Mesendoderm (in vitro differentiated cells): Measurements from ENCODE around the gene CSTPP1.

Source experiments
- DNase-seq: peaks from one replicate; pipeline ENCODE4 v3.0.0; 2013
- H2AK5ac ChIP-seq: 2 replicates; pipeline ENCODE4 v1.6.1; 2013; ENCODE audit warnings: low read length, inconsistent platforms
- H2BK120ac ChIP-seq: 2 replicates; pipeline ENCODE4 v1.6.1; 2013; ENCODE audit warnings: low read depth, mild to moderate bottlenecking, low read length, moderate library complexity, mixed read lengths
- H2BK15ac ChIP-seq: replicated peaks from 2 replicates; pipeline ENCODE4 v1.6.1; 2013; ENCODE audit warnings: low read depth, mild to moderate bottlenecking, moderate library complexity
- H2BK5ac ChIP-seq: 2 replicates; pipeline ENCODE4 v1.6.1; 2013; ENCODE audit warnings: low read length, inconsistent platforms
- H3K18ac ChIP-seq: 2 replicates; pipeline ENCODE4 v1.6.1; 2013; ENCODE audit warnings: mild to moderate bottlenecking, low read length, mixed read lengths
- H3K23ac ChIP-seq: one replicate; pipeline ENCODE4 v1.6.1; 2013; ENCODE audit warnings: low read length
- H3K27ac ChIP-seq: 2 replicates; pipeline ENCODE4 v1.5.1; 2013; ENCODE audit warnings: low read depth, mild to moderate bottlenecking, inconsistent platforms, low read length, moderate library complexity
- H3K27me3 ChIP-seq: 2 replicates; pipeline ENCODE4 v1.6.1; 2013; ENCODE audit warnings: low read length, control low read depth, mild to moderate bottlenecking, inconsistent platforms; ENCODE audit not compliant: insufficient read depth, poor library complexity
- H3K36me3 ChIP-seq: 2 replicates; pipeline ENCODE4 v1.6.1; 2013; ENCODE audit warnings: low read length, inconsistent platforms; ENCODE audit not compliant: control insufficient read depth, insufficient read depth
- H3K4ac ChIP-seq: one replicate; pipeline ENCODE4 v1.6.1; 2013; ENCODE audit warnings: low read depth, mild to moderate bottlenecking, low read length, moderate library complexity
- H3K4me1 ChIP-seq: 2 replicates; pipeline ENCODE4 v1.6.1; 2013; ENCODE audit warnings: low read depth, low read length, inconsistent platforms; ENCODE audit not compliant: control insufficient read depth
- H3K4me2 ChIP-seq: 2 replicates; pipeline ENCODE4 v1.6.1; 2013; ENCODE audit warnings: low read length
- H3K4me3 ChIP-seq: 2 replicates; pipeline ENCODE4 v1.5.1; 2013; ENCODE audit warnings: mild to moderate bottlenecking, low read length
- H3K56ac ChIP-seq: one replicate; pipeline ENCODE4 v1.6.1; 2013; ENCODE audit warnings: low read length
- H3K79me1 ChIP-seq: 2 replicates; pipeline ENCODE4 v1.6.1; 2013; ENCODE audit warnings: low read length, inconsistent platforms
- H3K79me2 ChIP-seq: 2 replicates; pipeline ENCODE4 v1.6.1; 2013; ENCODE audit warnings: mild to moderate bottlenecking, low read length; ENCODE audit not compliant: control insufficient read depth, insufficient read depth
- H3K9ac ChIP-seq: 2 replicates; pipeline ENCODE4 v1.6.1; 2013; ENCODE audit warnings: low read length, inconsistent platforms
- H4K5ac ChIP-seq: one replicate; pipeline ENCODE4 v1.6.1; 2013; ENCODE audit warnings: low read length
- H4K8ac ChIP-seq: one replicate; pipeline ENCODE4 v1.6.1; 2013; ENCODE audit warnings: low read depth, mild to moderate bottlenecking, control low read depth, low read length, moderate library complexity
- WGBS: extraction: QIAGEN DNeasy Blood & Tissue Kit; methylation state at CpG from one replicate; pipeline ENCODE4 v1.1.7; 2013; ENCODE audit warnings: low lambda C conversion rate, missing lambda C conversion rate; ENCODE audit not compliant: insufficient coverage; ENCODE audit errors: extremely low coverage; 5-methylcytosine and 5-hydroxymethylcytosine counted together

Gene CSTPP1

DNA sequence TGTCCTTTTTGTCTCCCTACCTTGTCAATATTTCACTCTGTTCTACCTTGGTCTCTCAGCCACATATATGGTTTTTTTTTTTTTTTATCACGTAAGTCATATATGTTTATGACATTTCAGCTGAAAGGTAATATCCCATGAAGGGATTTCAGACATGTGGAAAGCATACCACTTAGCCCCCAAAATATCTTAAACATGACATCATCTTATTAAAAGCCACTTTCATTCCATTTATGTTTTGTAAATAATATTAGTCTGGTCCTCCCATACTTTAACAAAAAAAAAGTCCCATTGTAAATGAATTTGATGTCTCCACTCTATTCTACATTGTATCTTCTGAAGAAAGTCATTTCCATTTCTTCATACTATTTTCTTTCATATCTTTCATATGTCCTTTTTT is 85.4 kb downstream of the CSTPP1 start:
- no peak overlapping the region for H3K23ac ChIP-seq
- no peak overlapping the region for H3K27ac ChIP-seq
- no CpG with 5 or more reads among the region's 1 CpG for WGBS
- H3K4me2 ChIP-seq, result no peak overlapping the region
- no peak overlapping the region for H3K18ac ChIP-seq
- H4K5ac ChIP-seq, result no peak overlapping the region
- no peak overlapping the region for H3K56ac ChIP-seq
- H3K9ac ChIP-seq, result no peak overlapping the region
- no peaks in the 10 kb centered on the region for H3K79me2 ChIP-seq
- no peak for DNase-seq
- no peak overlapping the region for H4K8ac ChIP-seq
- no peaks in the 10 kb centered on the region for H3K79me1 ChIP-seq
- H3K4me3 ChIP-seq, result no peak overlapping the region
- H3K36me3 ChIP-seq, result no peaks in the 10 kb centered on the region
- H2BK15ac ChIP-seq, result no peak overlapping the region
- H2BK5ac ChIP-seq, result no peak overlapping the region
- peaks cover 3% of the 10 kb centered on the region for H3K4me1 ChIP-seq
- H2BK120ac ChIP-seq, result no peak overlapping the region
- no peak overlapping the region for H2AK5ac ChIP-seq
- H3K27me3 ChIP-seq, result no peaks in the 10 kb centered on the region
- no peak overlapping the region for H3K4ac ChIP-seq

DNA sequence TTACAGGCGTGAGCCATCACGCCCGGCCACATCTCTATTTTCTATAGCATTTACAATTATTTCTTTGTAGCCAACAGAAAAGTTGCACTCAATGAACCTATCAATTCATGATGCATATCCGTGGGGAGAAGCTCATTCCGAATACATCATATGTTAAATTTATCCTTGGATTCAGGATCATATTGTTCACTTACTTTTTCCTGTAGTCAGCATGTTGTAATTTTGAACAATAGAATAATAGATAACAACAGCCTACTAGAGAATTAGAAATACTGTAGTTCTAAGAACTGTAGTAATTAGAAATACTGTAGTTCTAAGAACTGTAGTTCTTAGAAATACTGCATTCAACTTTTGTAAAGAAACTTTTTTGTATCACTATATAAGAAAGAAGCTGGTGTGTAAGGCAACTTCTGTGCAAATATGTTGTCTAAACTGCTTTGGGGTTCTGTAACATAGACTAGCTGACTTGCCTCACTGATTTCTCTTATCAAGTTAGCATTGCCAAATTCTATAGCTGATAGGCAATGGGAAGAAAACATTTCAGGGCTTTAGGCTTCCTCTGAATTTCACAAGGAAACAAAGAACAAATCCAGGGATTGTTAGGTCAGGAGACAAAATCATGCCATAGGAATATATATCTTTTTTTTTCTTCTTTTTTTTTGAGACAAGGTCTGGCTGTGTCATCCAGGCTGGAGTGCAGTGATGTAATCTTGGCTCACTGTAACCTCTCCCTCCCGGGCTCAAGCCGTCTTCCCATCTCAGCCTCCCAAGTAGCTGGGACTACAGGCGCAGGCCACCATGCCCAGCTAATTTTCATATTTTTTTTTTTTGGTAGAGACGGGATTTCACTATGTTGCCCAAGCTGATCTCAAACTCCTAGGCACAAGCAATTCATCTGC is 91.9 kb downstream of the CSTPP1 start:
- no peak overlapping the region for H3K9ac ChIP-seq
- no peaks in the 10 kb centered on the region for H3K27me3 ChIP-seq
- no peaks in the 10 kb centered on the region for H3K79me1 ChIP-seq
- WGBS, result no CpG with 5 or more reads among the region's 9 CpGs
- peaks cover 4% of the 10 kb centered on the region for H3K4me1 ChIP-seq
- no peak overlapping the region for H3K56ac ChIP-seq
- DNase-seq, result no peak
- H4K5ac ChIP-seq, result no peak overlapping the region
- no peak overlapping the region for H3K4me2 ChIP-seq
- H3K79me2 ChIP-seq, result no peaks in the 10 kb centered on the region
- no peak overlapping the region for H2BK120ac ChIP-seq
- H3K4me3 ChIP-seq, result no peak overlapping the region
- H4K8ac ChIP-seq, result peak overlapping the region; percentile 28
- H2AK5ac ChIP-seq, result no peak overlapping the region
- H3K36me3 ChIP-seq, result no peaks in the 10 kb centered on the region
- H3K23ac ChIP-seq, result no peak overlapping the region
- no peak overlapping the region for H3K27ac ChIP-seq
- H2BK5ac ChIP-seq, result no peak overlapping the region
- no peak overlapping the region for H3K4ac ChIP-seq
- H3K18ac ChIP-seq, result peak overlapping the region; percentile 75
- H2BK15ac ChIP-seq, result no peak overlapping the region

DNA sequence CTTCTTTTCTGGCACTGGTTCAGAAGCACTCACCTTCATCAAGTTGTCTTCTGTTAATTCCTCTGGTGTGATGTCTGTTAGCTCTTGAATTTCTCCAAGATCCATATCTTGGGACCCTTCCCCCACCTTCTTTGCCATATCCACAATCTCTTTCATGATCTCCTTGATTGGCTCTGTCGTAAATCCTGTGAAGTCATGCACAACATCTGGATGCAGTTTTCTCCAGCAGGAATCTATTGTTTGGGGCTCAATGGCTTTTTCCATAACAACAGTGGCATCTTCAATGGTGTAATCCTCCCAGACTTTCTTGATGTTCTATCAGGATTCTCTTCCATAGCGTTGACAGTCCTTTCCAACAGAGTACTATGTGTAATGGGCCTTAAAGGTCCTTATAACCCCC is 96.9 kb downstream of the CSTPP1 start:
- no peak overlapping the region for H3K23ac ChIP-seq
- no peak overlapping the region for H3K18ac ChIP-seq
- H2BK5ac ChIP-seq, result no peak overlapping the region
- H3K4me2 ChIP-seq, result no peak overlapping the region
- WGBS, result no CpG with 5 or more reads among the region's 2 CpGs
- peaks cover 5% of the 10 kb centered on the region for H3K4me1 ChIP-seq
- no peak overlapping the region for H3K56ac ChIP-seq
- H3K36me3 ChIP-seq, result no peaks in the 10 kb centered on the region
- DNase-seq, result peak; percentile 60
- no peak overlapping the region for H4K5ac ChIP-seq
- H3K79me2 ChIP-seq, result no peaks in the 10 kb centered on the region
- H2BK15ac ChIP-seq, result no peak overlapping the region
- no peak overlapping the region for H2BK120ac ChIP-seq
- H3K4ac ChIP-seq, result no peak overlapping the region
- H2AK5ac ChIP-seq, result no peak overlapping the region
- no peak overlapping the region for H3K27ac ChIP-seq
- no peak overlapping the region for H3K4me3 ChIP-seq
- H3K27me3 ChIP-seq, result no peaks in the 10 kb centered on the region
- H4K8ac ChIP-seq, result no peak overlapping the region
- H3K9ac ChIP-seq, result no peak overlapping the region
- no peaks in the 10 kb centered on the region for H3K79me1 ChIP-seq

DNA sequence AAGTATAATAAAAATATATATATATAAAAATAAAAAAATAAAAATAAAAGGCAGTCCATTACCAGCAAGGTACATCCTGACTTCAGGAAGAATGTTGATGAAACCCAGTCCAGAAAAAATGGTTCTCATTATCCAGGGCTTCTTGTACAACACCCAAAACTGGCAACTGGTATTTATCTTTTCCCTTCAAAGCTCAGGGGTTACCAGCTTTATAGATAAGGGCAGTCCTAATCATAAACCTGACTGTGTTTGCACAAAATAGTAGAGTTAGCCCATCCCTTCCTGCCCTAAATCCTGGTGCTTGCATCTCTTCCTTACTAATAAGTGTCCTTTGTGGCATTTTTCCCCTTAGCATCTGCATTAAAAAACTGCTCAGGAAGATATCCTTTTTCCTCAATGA is 97.5 kb downstream of the CSTPP1 start:
- Histone ChIP-seq H2BK5ac (no peak overlapping the region), H3K36me3 (no peaks in the 10 kb centered on the region), H3K79me2 (no peaks in the 10 kb centered on the region), H3K4ac (no peak overlapping the region), H3K4me2 (no peak overlapping the region), H3K79me1 (no peaks in the 10 kb centered on the region), H3K18ac (no peak overlapping the region), H2AK5ac (no peak overlapping the region), H3K4me3 (no peak overlapping the region), H3K9ac (no peak overlapping the region), H3K27ac (no peak overlapping the region), H2BK120ac (no peak overlapping the region), H4K8ac (no peak overlapping the region), H3K56ac (no peak overlapping the region), H3K27me3 (no peaks in the 10 kb centered on the region), H2BK15ac (no peak overlapping the region), H3K23ac (no peak overlapping the region), H3K4me1 (peaks cover 5% of the 10 kb centered on the region), H4K5ac (no peak overlapping the region)
- no peak for DNase-seq

DNA sequence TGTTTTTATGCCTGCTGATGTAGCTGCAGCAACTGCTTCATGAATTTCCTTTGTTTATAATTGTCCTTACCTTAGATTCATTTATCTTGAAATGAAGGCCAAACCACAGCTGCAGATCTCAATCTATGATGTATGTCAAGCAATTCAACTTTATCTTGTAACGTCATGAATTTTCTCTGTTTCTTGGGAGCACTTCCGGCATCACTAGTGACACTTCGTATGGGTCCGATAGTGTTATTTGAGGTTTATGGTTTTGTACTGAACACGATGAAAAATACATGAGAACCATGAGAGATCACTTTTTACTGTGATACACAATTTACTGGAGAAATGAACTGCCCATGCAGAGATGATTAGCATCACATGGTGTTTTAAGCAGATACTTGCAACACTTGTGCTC is 98.5 kb downstream of the CSTPP1 start:
- no peak overlapping the region for H2BK15ac ChIP-seq
- H3K23ac ChIP-seq, result no peak overlapping the region
- no peak overlapping the region for H3K56ac ChIP-seq
- H3K79me2 ChIP-seq, result no peaks in the 10 kb centered on the region
- no peak overlapping the region for H4K8ac ChIP-seq
- H3K27me3 ChIP-seq, result no peaks in the 10 kb centered on the region
- no CpG with 5 or more reads among the region's 5 CpGs for WGBS
- H2AK5ac ChIP-seq, result no peak overlapping the region
- no peaks in the 10 kb centered on the region for H3K36me3 ChIP-seq
- no peak for DNase-seq
- H3K27ac ChIP-seq, result no peak overlapping the region
- H3K4me1 ChIP-seq, result peaks cover 5% of the 10 kb centered on the region
- H4K5ac ChIP-seq, result no peak overlapping the region
- H3K79me1 ChIP-seq, result no peaks in the 10 kb centered on the region
- H3K9ac ChIP-seq, result no peak overlapping the region
- H3K4ac ChIP-seq, result no peak overlapping the region
- no peak overlapping the region for H3K4me3 ChIP-seq
- no peak overlapping the region for H3K18ac ChIP-seq
- H3K4me2 ChIP-seq, result no peak overlapping the region
- no peak overlapping the region for H2BK5ac ChIP-seq
- H2BK120ac ChIP-seq, result no peak overlapping the region

DNA sequence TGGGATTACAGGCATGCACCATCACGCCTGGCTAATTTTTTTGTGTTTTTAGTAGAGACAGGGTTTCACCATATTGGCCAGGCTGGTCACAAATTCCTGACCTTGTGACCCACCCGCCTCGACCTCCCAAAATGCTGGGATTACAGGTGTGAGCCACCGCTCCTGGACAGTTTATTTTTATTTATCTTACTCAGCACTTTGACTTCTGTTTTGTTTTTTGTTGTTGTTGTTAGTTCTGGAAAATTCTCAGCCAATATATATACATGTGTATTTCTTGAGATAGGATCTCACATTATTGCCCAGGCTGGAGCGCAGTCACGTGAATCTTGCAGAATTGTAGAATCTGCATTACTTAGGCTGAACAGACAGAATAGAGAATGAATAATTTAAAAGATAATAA is 107.6 kb downstream of the CSTPP1 start:
- Histone ChIP-seq H3K4me2 (no peak overlapping the region), H3K79me1 (no peaks in the 10 kb centered on the region), H3K9ac (no peak overlapping the region), H3K23ac (no peak overlapping the region), H3K4me1 (no peaks in the 10 kb centered on the region), H3K18ac (no peak overlapping the region), H2BK120ac (no peak overlapping the region), H3K79me2 (no peaks in the 10 kb centered on the region), H3K27me3 (no peaks in the 10 kb centered on the region), H3K36me3 (no peaks in the 10 kb centered on the region), H2AK5ac (no peak overlapping the region), H3K4me3 (no peak overlapping the region), H4K5ac (no peak overlapping the region), H3K4ac (no peak overlapping the region), H3K56ac (no peak overlapping the region), H3K27ac (no peak overlapping the region), H2BK15ac (no peak overlapping the region), H4K8ac (no peak overlapping the region), H2BK5ac (no peak overlapping the region)
- no peak for DNase-seq
- no CpG with 5 or more reads among the region's 6 CpGs for WGBS
